GM19035 (cell line): ENCODE measurements around the gene NUDT19.
"Not testable (repeated sequence)": the region's sequence is repeated elsewhere in the genome, so short reads cannot be mapped to it uniquely, and the experiment has no call there.

ENCODE experiments used
- ATAC-seq: cut with Tn5 transposase; IDR thresholded peaks from one replicate; pipeline ENCODE4 v1.9.1; 2021; ENCODE audit not compliant: unreplicated experiment

NUDT19 gene

GRCh38 chr19:32708457-32708856, 16.8 kb downstream of the NUDT19 start:
- ATAC-seq: no peak

GRCh38 chr19:32709032-32709431, 17.4 kb downstream of the NUDT19 start:
- ATAC-seq: no peak

- ATAC-seq: no peak
Measured at GRCh38 chr19:32711747-32712146, 20.1 kb downstream of the NUDT19 start.

- ATAC-seq: not testable (repeated sequence)
Measured at GRCh38 chr19:32716203-32716602, 24.6 kb downstream of the NUDT19 start.

GRCh38 chr19:32717496-32717895, 25.9 kb downstream of the NUDT19 start:
- no peak for ATAC-seq

- ATAC-seq: no peak
Measured at GRCh38 chr19:32718286-32718685, 26.7 kb downstream of the NUDT19 start.

- no peak for ATAC-seq
Measured at GRCh38 chr19:32719611-32720059, 28.0 kb downstream of the NUDT19 start, which contains the start of gene TDRD12. Gene TDRD12, plus strand, starts transcription at chr19:32719767. Its CDS starts 306 bp downstream, at chr19:32720073.

- no peak for ATAC-seq
Measured at GRCh38 chr19:32720216-32720935, 28.8 kb downstream of the NUDT19 start.

GRCh38 chr19:32720936-32721250, 29.3 kb downstream of the NUDT19 start:
- no peak for ATAC-seq

GRCh38 chr19:32735936-32736335, 44.3 kb downstream of the NUDT19 start:
- no peak for ATAC-seq

GRCh38 chr19:32743021-32743420, 51.4 kb downstream of the NUDT19 start:
- ATAC-seq: no peak

- ATAC-seq: no peak
Measured at GRCh38 chr19:32743447-32743846, 51.8 kb downstream of the NUDT19 start.

- ATAC-seq: no peak
Measured at GRCh38 chr19:32744555-32745325, 53.1 kb downstream of the NUDT19 start.

- not testable (repeated sequence) for ATAC-seq
Measured at GRCh38 chr19:32745594-32746251, 54.1 kb downstream of the NUDT19 start.

- not testable (repeated sequence) for ATAC-seq
Measured at GRCh38 chr19:32746631-32747196, 55.1 kb downstream of the NUDT19 start.

- ATAC-seq: no peak
Measured at GRCh38 chr19:32748497-32748896, 56.9 kb downstream of the NUDT19 start.

- ATAC-seq: no peak
Measured at GRCh38 chr19:32748948-32749347, 57.3 kb downstream of the NUDT19 start.

GRCh38 chr19:32749361-32749760, 57.7 kb downstream of the NUDT19 start:
- no peak for ATAC-seq

- ATAC-seq: no peak
Measured at GRCh38 chr19:32750441-32751055, 58.9 kb downstream of the NUDT19 start.

GRCh38 chr19:32751066-32751465, 59.4 kb downstream of the NUDT19 start:
- ATAC-seq: no peak

GRCh38 chr19:32757189-32757588, 65.6 kb downstream of the NUDT19 start:
- no peak for ATAC-seq
